ENCODE measurements around the gene RBMS3. TPM values are rescaled to one million over a fixed set of nuclear protein-coding genes. Genes with fewer than 3 reads are reported as not detected.

The RBMS3 gene
- total RNA-seq, 1 experiment from 2014 or later: 0.42 TPM

GRCh38 chr3:29609328-29609811 lies 328.5 kb downstream of the RBMS3 start (continued):
- TF ChIP-seq, protein P1, sequence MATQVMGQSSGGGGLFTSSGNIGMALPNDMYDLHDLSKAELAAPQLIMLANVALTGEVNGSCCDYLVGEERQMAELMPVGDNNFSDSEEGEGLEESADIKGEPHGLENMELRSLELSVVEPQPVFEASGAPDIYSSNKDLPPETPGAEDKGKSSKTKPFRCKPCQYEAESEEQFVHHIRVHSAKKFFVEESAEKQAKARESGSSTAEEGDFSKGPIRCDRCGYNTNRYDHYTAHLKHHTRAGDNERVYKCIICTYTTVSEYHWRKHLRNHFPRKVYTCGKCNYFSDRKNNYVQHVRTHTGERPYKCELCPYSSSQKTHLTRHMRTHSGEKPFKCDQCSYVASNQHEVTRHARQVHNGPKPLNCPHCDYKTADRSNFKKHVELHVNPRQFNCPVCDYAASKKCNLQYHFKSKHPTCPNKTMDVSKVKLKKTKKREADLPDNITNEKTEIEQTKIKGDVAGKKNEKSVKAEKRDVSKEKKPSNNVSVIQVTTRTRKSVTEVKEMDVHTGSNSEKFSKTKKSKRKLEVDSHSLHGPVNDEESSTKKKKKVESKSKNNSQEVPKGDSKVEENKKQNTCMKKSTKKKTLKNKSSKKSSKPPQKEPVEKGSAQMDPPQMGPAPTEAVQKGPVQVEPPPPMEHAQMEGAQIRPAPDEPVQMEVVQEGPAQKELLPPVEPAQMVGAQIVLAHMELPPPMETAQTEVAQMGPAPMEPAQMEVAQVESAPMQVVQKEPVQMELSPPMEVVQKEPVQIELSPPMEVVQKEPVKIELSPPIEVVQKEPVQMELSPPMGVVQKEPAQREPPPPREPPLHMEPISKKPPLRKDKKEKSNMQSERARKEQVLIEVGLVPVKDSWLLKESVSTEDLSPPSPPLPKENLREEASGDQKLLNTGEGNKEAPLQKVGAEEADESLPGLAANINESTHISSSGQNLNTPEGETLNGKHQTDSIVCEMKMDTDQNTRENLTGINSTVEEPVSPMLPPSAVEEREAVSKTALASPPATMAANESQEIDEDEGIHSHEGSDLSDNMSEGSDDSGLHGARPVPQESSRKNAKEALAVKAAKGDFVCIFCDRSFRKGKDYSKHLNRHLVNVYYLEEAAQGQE (IDR thresholded peaks at IDR 0.05; ENCODE audit: low read depth): no peak
- TF ChIP-seq SIN3A (IDR thresholded peaks at IDR 0.05; ENCODE audit: low read depth) (no peak), EZH2phosphoT487 (IDR thresholded peaks at IDR 0.05; ENCODE audit: borderline replicate concordance) (no peak), CEBPB (IDR thresholded peaks at IDR 0.05; ENCODE audit: low read depth) (no peak), POLR2AphosphoS5 (IDR thresholded peaks at IDR 0.05; ENCODE audit: low read depth, low read length) (no peak), SRF (IDR thresholded peaks at IDR 0.05; ENCODE audit: low read depth) (no peak), ELF1 (IDR thresholded peaks at IDR 0.05; ENCODE audit: borderline replicate concordance, low read depth) (no peak), JUND (IDR thresholded peaks at IDR 0.05) (no peak)
- TF ChIP-seq, protein P2, sequence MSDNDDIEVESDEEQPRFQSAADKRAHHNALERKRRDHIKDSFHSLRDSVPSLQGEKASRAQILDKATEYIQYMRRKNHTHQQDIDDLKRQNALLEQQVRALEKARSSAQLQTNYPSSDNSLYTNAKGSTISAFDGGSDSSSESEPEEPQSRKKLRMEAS (IDR thresholded peaks at IDR 0.05): no peak

GRCh38 chr3:29610781-29611180 lies 329.9 kb downstream of the RBMS3 start:
- intact Hi-C loops (cut with micrococcal nuclease): no loop called here
- peaks cover 5% of the 10 kb centered on the region for H3K27me3 ChIP-seq (ENCODE audit: insufficient read depth, low read length)
- POLR2A ChIA-PET: no interaction called here
- no TSS peak for BruUV-seq (replicated peaks)
- no peaks in the 10 kb centered on the region for H3K9me2 ChIP-seq (ENCODE audit: insufficient read depth)
- H3K36me3 ChIP-seq (ENCODE audit: control insufficient read depth in 1 of 2, insufficient read depth in 2 of 2, low read length in 2 of 2): no peaks in the 10 kb centered on the region
- H3K4me1 ChIP-seq (ENCODE audit: control insufficient read depth in 1 of 2, insufficient read depth in 2 of 2, low read length in 2 of 2): no peaks in the 10 kb centered on the region
- H3K4me3 ChIP-seq (replicated peaks in 1 of 2; ENCODE audit: low read depth in 1 of 2, low read length in 2 of 2): no peak overlapping the region
- no peaks in the 10 kb centered on the region for H3K79me2 ChIP-seq (ENCODE audit: insufficient read depth, low read length)
- H3K9me3 ChIP-seq (ENCODE audit: control insufficient read depth in 1 of 2, insufficient read depth in 1 of 2, low read depth in 1 of 2, low read length in 2 of 2): no peaks in the 10 kb centered on the region
- H3K9ac ChIP-seq (ENCODE audit: low read length): no peak overlapping the region
- RAD21 ChIA-PET (ENCODE audit: low non-redundant PET in 1 of 2, low total read pairs in 2 of 2, uncharacterized antibody in 2 of 2, unreplicated experiment in 2 of 2): no interaction called here
- no peaks in the 10 kb centered on the region for H4K20me1 ChIP-seq (ENCODE audit: insufficient read depth)
- H3K4me2 ChIP-seq (ENCODE audit: low read length): no peak overlapping the region
- DNase-seq (ENCODE audit: low read depth, low spot score) (no peak), ATAC-seq (no peak)
- CTCF ChIA-PET: no interaction called here
- no peak overlapping the region for H3K27ac ChIP-seq (ENCODE audit: low read depth, low read length)
- no peak overlapping the region for H2AFZ ChIP-seq (ENCODE audit: low read depth, low read length, poor library complexity, severe bottlenecking)
- no peak for TF ChIP-seq EGR1 (IDR thresholded peaks at IDR 0.05; ENCODE audit: low read depth)
- no peak for TF ChIP-seq POLR2A (IDR thresholded peaks at IDR 0.05; ENCODE audit: borderline replicate concordance, extremely low read depth, insufficient read depth, insufficient read length)
- no peak for TF ChIP-seq EZH2 (IDR thresholded peaks at IDR 0.05)
- TF ChIP-seq EZH2phosphoT487 (IDR thresholded peaks at IDR 0.05; ENCODE audit: borderline replicate concordance): no peak
- TF ChIP-seq YY1 (IDR thresholded peaks at IDR 0.05; ENCODE audit: extremely low read depth, insufficient replicate concordance, low read depth, low read length): no peak
- TF ChIP-seq RAD21 (IDR thresholded peaks at IDR 0.05; ENCODE audit: low read depth): no peak
- TF ChIP-seq TCF7L2 (IDR thresholded peaks at IDR 0.05; ENCODE audit: borderline replicate concordance, extremely low read depth, insufficient read depth, insufficient read length): no peak
- TF ChIP-seq CBX3 (IDR thresholded peaks at IDR 0.05; ENCODE audit: low read depth): no peak
- no peak for TF ChIP-seq ZFX (IDR thresholded peaks at IDR 0.05)
- TF ChIP-seq, protein P1 (IDR thresholded peaks at IDR 0.05; ENCODE audit: low read depth): no peak
- no peak for TF ChIP-seq ZBTB33 (IDR thresholded peaks at IDR 0.05; ENCODE audit: extremely low read depth, insufficient replicate concordance, low read length)

Measured in HCT116 (cell line).